Stimulated activated CD4-positive, alpha-beta T cell treated with anti-CD3 and anti-CD28 coated beads, Interleukin-2, amount 100 ng/mL, for 24 hours (primary cell): Measurements from ENCODE around the gene FBXO31.
"Not testable (repeated sequence)": the region's sequence is repeated elsewhere in the genome, so short reads cannot be mapped to it uniquely, and the experiment has no call there.

Experiments used
- DNase-seq, 2 donors: peaks; one replicate each; pipeline ENCODE4 v3.0.0-alpha.2; 2020

FBXO31 gene

DNA sequence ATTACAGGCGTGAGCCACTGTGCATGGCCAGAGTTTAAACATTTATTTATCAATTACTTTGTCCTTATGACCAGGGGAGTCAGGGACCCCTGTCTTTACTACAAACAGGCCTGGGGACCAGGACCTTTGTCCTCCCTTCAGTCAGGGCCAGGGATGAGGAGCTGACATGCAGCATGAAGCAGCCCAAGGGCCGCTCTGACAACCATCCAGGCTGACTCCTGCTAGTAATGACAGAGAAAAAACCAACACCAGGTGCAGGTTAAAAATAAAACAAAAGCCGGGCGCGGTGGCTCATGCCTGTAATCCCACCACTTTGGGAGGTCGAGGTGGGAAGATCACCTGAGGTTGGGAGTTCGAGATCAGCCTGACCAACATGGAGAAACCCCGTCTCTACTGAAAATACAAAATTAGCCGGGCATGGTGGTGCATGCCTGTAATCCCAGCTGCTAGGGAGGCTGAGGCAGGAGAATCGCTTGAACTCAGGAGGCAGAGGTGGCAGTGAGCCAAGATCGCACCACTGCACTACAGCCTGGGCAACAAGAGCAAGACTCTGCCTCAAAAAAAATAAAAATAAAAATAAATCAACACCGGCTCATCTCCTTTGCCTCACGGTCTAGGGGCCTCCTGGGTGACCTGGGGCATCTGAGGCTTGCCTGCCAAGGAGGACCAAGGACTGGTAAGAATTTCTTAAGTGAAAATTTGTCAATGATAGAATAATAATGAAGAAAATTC is 20.6 kb downstream of the FBXO31 start:
- not testable (repeated sequence) for DNase-seq

DNA sequence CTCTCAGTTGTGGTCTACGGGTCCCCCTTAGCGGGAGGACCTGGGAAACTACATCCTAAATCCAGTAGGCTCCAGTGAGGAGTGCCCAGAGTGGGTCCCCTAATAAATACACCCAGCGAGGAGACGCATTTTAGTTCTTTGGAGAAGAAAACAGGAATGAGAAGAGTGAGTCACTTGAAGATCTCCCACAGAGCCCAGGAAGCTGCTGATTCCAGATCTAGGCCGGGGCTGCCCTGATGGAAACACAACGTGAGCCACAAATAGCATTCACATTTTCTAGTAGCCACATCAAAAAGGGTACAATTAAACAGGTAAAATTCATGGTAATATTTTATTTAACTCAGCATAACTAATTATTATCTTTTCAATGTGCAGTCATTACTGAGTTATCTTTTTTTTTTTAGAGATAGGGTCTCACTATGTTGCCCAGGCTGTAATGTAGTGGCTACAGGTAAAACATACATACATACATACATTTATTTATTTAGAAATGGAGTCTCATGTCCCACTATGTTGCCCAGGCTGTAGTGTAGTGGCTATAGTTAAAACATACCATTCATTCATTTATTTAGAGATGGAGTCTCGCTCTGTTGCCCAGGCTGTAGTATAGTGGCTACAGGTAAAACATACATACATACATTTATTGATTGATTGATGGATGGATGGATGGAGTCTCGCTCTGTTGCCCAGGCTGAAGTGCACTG is 21.5 kb downstream of the FBXO31 start:
- DNase-seq = no peak

DNA sequence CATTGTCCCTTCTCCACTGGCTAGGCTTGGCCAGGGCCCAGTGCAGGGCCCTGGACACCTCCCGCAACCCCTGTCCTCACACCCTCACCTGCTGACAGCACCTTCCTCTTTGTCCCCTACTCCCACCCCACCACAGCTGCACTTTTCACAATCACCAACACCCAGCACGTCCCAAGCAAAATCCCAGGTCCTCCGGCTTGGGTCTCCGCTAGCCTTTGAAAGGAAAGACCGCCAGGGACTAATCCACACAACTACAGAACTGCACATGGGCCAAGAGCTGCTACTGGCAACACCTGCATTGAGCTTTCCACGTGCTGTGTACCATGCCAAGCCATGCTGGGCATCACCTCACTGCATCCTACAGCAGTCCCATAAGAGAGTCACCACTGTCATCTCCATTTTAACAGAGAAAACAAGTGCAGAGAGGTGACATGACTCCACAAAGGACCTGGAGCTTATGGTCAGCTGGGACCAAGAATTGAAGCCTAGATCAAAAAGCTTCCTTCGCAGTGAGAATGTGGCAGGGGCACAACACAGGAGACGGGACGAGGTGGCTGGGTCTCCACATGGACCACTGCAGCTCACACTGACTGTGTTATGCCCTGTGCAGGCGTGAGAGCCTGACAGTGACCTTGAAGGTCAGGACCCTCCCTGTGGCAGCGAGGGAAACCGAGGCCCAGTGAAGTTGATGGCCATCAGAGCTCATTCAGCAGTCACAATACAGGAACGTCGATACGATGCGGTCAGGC is 22.5 kb downstream of the FBXO31 start:
- no peak for DNase-seq

DNA sequence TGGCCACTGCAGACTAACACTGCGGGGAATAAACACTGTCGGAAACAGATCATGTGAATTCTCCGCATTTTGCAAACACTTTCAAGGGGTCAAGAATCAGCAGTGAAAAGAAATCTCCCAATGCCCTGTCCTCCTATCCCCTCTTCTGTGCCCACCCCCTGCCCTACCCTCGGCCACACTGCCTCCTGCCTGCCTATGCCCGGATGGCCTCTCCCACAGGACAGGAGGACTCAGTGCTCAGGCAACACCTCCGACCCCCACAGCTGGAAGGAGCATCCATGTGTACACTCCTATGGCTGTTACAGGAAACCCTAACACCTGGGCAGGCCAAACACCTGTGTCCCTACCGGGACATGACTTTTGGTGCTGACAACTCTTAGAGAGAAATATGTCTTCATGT is 24.5 kb downstream of the FBXO31 start:
- no peak for DNase-seq

DNA sequence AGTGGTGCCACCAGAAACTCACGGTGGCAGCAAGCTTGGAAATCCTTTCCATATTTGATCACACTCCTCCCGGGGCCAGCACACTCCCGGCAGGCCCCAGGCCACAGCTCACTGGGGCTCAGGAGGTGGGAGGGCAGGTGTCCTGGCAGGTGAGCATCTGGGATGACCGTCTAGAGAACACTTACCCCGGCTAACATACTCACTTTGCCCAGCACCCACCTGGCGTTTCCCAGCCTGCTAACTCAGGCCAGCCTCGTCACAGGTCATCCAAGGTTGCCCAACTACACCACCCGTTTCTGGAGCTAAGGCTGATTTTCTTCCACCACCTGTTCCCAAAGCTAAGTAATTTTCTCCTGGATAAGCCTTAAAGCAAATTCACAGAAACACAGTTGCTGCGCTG is 24.9 kb downstream of the FBXO31 start:
- no peak for DNase-seq

DNA sequence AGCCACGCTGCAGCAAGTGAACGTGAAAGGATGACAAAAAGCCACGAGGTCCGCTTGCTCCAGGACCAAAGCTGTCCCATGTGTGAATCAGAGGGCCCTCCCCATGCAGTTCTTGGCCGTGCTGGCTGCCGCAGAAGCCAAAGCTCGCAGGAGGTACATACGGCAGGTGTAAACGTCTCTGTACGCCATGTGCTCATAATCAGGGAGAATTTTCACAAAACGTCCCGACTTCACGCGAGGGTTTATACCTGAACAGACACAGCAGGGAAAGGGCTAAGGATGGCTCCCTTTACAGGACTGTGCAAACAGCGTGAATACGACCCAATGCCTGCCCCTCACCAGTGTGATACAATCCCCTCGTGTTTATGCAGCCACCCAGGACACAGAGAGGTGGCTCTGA is 25.3 kb downstream of the FBXO31 start:
- DNase-seq = no peak

DNA sequence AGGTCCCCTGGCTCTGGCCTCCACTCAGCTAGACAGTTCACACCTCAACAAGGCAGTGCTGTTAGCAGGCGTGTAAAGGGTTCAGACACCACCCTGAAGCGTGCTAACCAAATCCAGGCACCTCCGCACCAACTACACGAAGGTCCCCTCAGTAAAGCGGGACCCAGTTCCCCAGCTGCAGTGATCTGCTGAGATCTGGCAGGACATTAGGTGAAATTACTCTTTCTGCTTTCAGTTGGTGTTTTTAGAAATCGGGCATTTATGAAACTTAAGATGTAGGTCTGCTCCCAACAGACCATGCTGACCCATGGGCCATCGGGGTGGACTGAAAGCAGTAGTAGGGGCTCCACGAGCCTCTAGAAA is 27.1 kb downstream of the FBXO31 start:
- DNase-seq = no peak

DNA sequence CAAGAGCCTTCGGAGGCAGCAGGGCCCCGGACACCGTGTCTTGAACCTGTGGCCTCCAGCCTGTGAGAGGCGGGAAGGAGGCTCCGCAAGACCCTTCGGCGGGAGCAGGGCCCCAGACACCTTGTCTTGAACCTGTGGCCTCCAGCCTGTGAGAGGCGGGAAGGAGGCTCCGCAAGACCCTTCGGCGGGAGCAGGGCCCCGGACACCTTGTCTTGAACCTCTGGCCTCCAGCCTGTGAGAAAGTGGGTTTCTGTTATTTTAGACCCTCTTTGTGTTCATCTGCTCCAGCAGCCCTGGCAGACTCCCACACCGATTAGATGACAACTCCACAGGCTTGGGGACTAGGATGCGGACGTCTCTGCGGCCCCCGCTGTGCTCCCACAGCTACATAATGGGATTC is 30.0 kb downstream of the FBXO31 start:
- DNase-seq = no peak

DNA sequence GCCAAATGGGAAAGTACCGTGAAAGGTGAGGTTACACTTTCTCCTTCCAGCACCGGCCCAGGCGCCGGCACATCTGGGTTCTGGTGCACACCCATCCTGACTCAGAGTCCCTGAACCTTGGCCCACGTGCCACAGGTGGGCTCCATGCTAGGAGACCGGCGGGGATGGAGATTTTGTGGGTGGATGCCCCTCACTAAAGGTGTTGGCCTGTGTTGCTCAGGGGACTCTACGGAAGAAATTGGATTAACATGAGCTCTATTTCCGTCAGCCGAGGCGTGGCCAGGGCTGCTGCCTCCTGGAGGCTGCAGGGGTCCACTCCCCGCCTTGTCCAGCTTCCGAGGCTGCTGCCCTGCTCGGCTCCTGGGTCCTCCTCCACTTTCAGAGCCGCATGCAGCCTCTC is 30.8 kb downstream of the FBXO31 start:
- no peak for DNase-seq

DNA sequence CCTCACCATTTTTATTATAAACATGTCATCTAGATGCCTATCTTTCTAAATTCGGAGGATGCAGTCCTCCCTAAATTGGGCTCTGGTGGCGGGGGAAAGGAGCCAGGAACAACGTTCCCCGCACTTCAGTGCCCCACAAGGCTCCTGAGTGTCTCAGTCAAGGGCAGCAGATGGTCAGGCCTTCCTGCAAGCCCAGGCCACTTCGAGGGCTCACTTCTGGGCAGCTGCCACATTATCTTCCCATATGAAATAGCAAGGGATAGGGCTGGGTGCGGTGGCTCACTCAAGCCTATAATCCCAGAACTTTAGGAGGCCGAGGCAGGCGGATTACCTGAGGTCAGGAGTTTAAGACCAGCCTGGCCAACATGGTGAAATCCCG is 32.3 kb downstream of the FBXO31 start:
- DNase-seq = no peak

DNA sequence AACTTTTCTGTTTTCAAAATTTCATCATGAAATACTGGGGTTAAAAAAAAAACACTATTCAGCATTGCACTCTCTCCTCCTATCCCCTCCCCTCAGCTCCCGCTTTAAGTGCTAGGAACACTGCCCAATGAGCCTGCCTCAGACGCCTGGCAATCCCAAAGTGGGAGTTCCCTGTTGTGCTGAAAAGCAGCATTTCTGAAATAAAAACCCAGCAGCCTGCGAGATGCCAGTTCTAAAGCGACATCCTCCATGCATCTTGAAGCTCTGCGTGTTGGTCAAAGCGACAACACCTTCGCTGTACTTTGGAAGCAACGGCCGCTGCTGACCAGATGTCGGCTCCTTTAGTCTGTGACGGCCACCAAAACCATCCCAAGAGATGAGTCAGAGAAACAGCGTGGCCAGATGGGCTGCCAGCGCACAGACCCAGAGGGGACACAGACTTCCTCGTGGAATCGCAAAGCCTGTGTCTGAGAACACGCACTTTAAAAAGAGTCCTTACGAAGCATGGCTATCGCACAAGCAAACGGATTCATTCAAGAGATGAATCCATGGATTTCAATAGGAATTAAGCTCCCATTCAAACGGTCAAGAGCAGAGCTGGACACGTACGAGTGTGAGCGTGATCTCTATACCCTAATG is 32.8 kb downstream of the FBXO31 start:
- DNase-seq = no peak

DNA sequence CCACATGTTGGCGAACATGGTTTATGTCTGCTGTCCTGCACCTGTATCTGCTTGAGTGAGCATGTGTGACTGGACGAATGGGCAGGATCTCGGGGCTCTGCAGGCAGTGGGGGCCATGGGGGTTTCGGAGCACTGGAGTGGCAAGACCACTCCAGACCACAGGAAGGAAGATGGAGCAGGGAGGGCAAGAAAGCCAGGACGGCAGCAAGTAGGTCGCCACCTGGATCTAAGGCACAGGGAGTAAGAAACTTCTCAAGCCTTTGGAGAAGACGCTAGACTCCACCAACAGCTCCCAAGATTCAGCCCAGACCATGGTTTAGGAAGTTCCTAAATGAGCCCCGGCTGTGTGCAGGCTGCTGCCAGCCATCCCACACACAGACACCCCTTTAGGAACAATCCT is 33.5 kb downstream of the FBXO31 start:
- no peak for DNase-seq

DNA sequence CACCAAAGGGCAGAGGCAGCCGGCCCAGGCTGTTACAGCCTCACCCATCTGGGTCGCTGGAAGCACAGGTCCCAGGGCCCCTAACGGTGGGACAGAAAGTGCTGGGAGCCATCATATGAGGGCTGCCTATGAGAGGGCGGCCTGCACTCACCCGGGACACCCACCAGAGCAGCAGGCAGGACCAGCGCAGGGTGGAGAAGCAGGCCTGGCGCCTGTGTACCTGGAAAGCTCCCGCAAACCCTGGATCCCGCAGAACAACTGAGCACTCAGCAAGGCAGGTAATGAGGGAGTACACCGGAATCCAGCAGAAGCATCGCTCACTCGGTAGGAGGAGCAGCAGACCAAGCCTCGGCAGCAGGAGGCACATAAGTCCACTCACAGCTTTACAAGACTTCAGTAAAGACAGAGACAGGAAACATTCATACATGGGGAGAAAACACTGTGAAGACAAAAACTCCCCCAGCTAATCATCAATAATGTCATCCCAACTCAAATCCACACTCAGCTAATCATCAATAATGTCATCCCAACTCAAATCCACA is 34.9 kb downstream of the FBXO31 start:
- no peak for DNase-seq

DNA sequence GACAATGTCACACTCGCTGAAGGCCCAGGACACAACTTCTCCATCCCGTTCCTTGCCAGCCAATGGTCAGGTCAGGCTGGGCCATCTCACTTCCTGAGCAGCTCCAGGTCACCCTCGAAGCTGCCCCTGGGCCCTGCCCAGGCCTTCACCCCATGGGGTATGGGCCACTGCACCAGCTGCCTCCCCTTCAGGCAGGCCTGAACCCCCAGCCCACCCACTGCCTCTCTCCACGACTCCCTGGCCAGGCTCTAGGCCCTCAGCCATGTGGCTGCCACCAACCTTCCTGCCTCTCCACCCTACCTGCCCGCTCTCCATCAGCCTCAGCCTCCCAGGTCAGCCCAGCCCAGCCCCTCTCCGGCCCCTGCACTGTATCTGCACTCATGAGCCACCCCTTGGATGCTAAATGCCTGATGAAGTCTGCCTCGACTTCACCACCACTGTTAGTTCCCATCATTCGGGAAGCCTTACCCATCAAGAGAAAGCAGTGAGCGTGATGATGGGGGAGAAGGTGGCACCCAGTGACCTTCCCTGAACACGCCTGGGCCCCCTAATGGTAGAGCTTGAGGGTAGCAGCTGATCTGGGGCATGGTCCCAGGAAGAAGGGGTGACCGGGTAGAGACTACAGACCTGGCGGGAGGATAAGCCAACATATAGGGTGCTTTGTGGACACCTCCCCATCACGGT is 35.5 kb downstream of the FBXO31 start:
- no peak for DNase-seq

DNA sequence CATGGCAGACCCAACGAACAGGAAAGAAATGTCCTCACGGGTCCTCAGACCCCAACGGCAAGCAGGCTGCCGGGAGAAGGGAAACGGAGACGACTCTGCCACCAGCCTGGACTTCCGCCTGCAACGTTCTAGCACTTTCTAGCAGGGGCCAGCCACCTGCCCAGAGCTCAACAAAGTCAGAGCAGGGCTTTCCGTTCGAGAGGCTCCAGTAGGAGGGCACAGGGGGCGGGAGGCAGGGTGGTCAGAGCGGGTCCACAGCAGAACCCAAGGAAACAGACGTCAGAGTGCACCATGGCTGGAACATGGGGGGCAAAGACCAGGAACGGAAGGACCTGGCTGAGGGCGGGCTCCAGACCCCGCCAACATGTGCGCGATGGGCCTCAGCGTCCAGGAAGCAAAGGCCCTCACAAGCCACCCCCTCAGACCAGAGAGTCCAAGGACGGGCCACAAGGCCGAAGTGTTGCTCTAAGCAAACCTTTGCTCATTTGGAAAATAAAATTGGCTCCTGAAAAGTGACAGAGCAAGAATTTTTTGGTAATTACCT is 37.0 kb downstream of the FBXO31 start:
- no peak for DNase-seq

DNA sequence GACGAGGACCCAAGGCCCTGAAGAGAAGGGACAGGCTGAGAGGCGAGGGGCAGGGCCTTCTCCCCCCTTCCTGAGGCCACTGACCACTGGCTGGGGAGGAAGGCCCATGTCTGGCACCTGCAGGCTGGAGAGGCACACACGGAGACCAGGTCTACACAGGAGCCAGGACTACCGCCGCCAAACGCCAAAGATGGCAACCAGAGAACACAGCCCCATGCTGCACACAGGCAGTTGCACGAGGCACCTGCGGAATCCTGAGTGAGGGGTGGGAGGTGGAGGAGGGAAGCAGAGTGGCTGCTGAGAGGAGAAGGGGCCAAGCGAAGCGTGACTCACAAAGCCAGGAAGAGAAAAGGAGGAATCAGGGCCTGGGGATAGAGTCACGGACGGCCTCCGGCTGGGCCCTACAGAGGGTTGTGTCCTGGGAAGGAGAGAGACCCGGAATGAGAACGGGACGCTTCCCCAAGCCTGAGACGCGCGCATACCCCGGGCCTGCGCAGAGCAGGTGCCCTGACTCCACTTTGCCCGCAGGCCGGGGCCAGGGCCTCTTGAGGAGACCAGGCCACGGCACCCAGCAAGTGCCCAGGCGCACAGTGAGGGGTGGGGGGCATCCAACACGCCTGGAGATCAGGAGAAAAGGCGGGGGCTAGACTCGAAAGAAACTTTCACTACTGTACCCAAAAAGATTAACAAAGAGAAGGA is 37.7 kb downstream of the FBXO31 start:
- DNase-seq = no peak

DNA sequence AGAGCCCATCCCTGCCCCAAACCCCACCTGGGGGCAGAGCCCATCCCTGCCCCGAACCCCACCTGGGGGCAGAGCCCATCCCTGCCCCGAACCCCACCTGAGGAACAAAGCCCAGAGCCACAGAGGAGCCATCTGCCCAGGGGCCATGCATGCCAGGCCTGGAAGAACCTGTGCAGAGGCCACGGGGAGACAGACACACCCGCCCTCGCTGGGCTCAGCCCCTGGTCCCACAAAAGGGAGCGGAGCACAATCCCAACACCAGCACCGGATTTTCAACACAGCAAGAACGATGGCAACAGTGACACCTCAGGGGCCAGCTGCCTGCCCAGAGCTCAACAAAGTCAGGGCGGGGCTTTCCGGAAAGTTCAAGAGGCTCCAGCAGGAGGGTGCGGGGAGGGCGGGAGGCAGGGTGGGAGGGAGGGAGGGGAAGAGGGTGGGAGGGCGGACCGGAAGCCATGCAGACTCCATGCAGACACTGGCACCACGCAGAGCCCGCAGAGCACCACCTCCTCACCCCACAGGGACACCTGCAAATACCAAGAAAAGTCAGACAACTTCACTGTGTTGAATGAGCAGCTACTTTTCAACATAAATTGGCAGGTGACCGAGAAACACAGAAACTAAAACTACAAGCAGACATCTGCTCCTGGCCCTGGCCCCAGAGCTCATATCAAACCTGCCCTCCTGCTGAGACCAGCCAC is 38.5 kb downstream of the FBXO31 start:
- peak; percentile 44 to 53 for DNase-seq

DNA sequence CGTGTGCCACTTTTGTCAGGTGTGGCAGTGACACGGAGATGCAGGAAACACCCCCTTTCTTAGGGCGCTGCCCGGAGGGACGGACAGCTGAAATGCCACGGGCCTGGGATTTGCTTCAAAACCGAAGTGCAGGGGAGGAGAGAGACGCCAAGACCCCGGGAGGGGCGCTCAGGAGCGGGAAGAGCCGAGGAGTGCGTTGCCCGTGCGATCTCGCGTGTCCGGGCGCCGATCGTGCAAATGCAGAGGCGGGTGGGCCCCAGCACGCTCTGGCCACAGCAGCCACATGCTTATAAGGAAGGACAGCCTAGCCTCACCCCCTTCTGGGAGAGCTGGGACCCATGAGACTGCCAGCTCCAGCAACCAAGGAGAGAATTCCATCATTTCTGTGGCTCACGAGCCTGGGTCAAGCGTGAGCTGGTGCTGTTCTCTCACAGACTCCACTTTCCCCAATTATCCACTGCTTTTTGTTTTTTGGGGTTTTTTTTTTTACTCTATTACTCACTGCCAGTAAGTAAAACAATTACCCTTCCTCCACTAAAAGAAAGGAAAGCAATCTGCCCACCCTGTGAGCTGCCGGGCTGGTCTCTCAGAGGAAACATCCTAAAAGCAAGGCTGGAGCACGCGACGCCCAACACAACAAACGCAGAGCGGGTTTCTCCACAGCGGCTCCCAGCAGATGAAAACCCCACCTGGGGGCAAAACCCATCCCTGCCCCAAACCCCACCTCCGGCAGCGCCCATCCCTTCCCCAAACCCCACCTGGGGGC is 39.2 kb downstream of the FBXO31 start:
- no peak for DNase-seq

DNA sequence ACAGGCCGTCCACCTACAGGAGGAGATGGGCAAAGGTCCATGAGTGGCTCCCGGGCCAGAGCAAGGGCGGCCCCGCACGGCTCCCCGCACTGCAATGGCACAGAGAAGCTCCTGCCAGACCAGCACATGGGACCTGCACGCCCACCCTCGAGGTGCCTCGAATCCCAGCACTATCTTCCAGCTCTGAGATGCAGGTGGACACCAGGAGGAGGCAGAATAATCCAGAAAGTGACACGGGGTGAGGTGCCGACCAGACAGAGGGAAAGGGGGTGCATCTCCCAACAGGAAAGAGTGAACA is 39.9 kb downstream of the FBXO31 start:
- DNase-seq = no peak

DNA sequence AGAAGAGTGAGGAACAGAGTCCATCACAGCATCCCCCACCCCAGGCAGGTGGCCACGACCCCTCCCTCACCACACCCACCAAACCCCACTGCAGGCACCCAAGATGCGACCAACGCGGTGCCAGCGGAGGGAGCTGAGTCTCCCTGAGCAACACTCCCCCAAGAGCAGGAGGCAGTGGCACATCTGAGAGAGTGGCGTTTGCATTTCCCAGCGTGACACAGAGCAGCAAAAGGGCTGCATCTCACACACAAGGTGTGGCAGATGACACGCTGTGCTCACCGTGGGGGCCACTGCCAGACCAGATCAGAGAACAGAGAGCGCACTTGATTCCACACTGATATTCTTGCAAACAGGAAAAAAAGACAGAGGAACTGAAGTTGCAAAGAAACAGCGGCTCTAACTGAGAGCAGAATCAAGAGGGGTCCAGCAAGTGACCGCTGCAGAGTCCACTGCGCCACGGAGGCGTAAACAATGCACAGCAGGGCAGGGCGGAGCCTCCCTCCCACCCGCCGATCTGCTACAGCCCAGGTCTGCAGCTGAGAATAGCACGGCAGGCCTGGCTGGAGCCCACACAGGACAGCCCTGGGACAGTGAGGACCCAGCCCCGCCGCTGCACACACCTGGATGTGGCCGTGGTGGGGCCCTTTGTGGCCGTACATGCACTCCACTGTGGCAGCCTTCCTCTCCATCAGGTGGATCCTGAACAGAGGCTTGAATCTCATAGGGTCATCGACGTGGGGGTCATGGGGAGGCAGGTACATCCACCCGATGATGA is 40.4 kb downstream of the FBXO31 start:
- no peak for DNase-seq
